Panc1 (cell line): ENCODE measurements around the gene GALNT9.

Experiments used
- POLR2AphosphoS5 ChIP-seq: IDR thresholded peaks from 2 replicates; pipeline ENCODE4 v1.6.1; 2012; ENCODE audit warnings: mild to moderate bottlenecking, low read depth, low read length, moderate library complexity
- REST ChIP-seq, 2 experiments: IDR thresholded peaks; 2 replicates each; pipeline ENCODE4 v1.6.1; 2011 to 2012; ENCODE audit warnings: low read depth in 2 of 2, control low read depth in 1 of 2, low read length in 1 of 2, mild to moderate bottlenecking in 1 of 2, moderate library complexity in 1 of 2; ENCODE audit not compliant: insufficient read depth in 1 of 2
- SIN3A ChIP-seq: IDR thresholded peaks from 2 replicates; pipeline ENCODE4 v1.6.1; 2012; ENCODE audit warnings: low read depth, mild to moderate bottlenecking, low read length, moderate library complexity, borderline replicate concordance; ENCODE audit not compliant: insufficient read depth
- TCF7L2 ChIP-seq: IDR thresholded peaks from 2 replicates; pipeline ENCODE4 v1.6.1; 2011; ENCODE audit warnings: mild to moderate bottlenecking, low read depth, low read length, inconsistent platforms
- TF ChIP-seq, protein P1 (sequence below): fragments of 450-650 bp; IDR thresholded peaks from 2 replicates; pipeline ENCODE4 v1.5.1; 2017; ENCODE audit warnings: mild to moderate bottlenecking

- TF ChIP-seq SIN3A (no peak), REST (IDR thresholded peaks at IDR 0.05; ENCODE audit: insufficient read depth in 1 of 2, low read depth in 2 of 2, low read length in 1 of 2) (no peak), POLR2AphosphoS5 (no peak), TCF7L2 (no peak)
- TF ChIP-seq, protein P1, sequence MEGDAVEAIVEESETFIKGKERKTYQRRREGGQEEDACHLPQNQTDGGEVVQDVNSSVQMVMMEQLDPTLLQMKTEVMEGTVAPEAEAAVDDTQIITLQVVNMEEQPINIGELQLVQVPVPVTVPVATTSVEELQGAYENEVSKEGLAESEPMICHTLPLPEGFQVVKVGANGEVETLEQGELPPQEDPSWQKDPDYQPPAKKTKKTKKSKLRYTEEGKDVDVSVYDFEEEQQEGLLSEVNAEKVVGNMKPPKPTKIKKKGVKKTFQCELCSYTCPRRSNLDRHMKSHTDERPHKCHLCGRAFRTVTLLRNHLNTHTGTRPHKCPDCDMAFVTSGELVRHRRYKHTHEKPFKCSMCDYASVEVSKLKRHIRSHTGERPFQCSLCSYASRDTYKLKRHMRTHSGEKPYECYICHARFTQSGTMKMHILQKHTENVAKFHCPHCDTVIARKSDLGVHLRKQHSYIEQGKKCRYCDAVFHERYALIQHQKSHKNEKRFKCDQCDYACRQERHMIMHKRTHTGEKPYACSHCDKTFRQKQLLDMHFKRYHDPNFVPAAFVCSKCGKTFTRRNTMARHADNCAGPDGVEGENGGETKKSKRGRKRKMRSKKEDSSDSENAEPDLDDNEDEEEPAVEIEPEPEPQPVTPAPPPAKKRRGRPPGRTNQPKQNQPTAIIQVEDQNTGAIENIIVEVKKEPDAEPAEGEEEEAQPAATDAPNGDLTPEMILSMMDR = no peak
Observed at GRCh38 chr12:132152411-132152821, 177.0 kb downstream of the GALNT9 start.
